ENCODE results near the gene TIGD6. TPM values are rescaled to one million over a fixed set of nuclear protein-coding genes. Genes with fewer than 3 reads are reported as not detected.

Gene TIGD6
- total and polyA plus RNA-seq, 2 donors (not counting 3 experiments of a cell fraction or from before 2014, with no cell fraction given), result 3.6 to 5.4 TPM

- H3K36me3 ChIP-seq (ENCODE audit: control insufficient read depth in 2 of 2, extremely low read depth in 1 of 2, insufficient read depth in 2 of 2, low read length in 2 of 2), result peaks cover 23 to 32% of the 10 kb centered on the region in 2 experiments
- ChIA-PET CTCF (no interaction called here), POLR2A (no interaction called here)
- H3K9me3 ChIP-seq (replicated peaks; ENCODE audit: control insufficient read depth, insufficient read depth, low read length), result no peaks in the 10 kb centered on the region
- peaks cover 17% of the 10 kb centered on the region for H3K4me1 ChIP-seq (ENCODE audit: control insufficient read depth, extremely low read depth, insufficient read depth, low read length)
- H3K79me2 ChIP-seq (ENCODE audit: control insufficient read depth, insufficient read depth, low read length), result peaks cover 5% of the 10 kb centered on the region
- intact Hi-C loops (cut with micrococcal nuclease) (no loop called here), dilution Hi-C loops (cut with MboI; ENCODE audit: extremely low pct_ligation_motif_present, low sequenced_read_pairs) (no loop called here)
- H2AFZ ChIP-seq (ENCODE audit: low read depth, low read length), result no peak overlapping the region
- FAIRE-seq (no peak), DNase-seq (ENCODE audit: low read depth, low spot score) (no peak)
- no peaks in the 10 kb centered on the region for H3K27me3 ChIP-seq (ENCODE audit: control insufficient read depth in 2 of 2, insufficient read depth in 2 of 2, low read length in 2 of 2)
- no peaks in the 10 kb centered on the region for H3K9me1 ChIP-seq (replicated peaks; ENCODE audit: control insufficient read depth, extremely low read depth, insufficient read depth, low read length)
- no peak overlapping the region for H3K4me2 ChIP-seq (ENCODE audit: insufficient read depth, low read length)
- H3K27ac ChIP-seq (ENCODE audit: insufficient read depth, low read depth, low read length), result no peak overlapping the region
- H3K4me3 ChIP-seq (replicated peaks in 1 of 3; ENCODE audit: insufficient read depth in 1 of 3, low read depth in 1 of 3, low read length in 3 of 3), result no peak overlapping the region
- BruUV-seq (replicated peaks), result no TSS peak
- no peaks in the 10 kb centered on the region for H4K20me1 ChIP-seq (replicated peaks; ENCODE audit: control insufficient read depth, extremely low read depth, insufficient read depth, low read length)
- TF ChIP-seq MYC (IDR thresholded peaks at IDR 0.05; ENCODE audit: low read depth, low read length), result no peak
- TF ChIP-seq POLR2AphosphoS5 (IDR thresholded peaks at IDR 0.05; ENCODE audit: insufficient read depth, low read depth, low read length), result no peak
- TF ChIP-seq, protein P1, sequence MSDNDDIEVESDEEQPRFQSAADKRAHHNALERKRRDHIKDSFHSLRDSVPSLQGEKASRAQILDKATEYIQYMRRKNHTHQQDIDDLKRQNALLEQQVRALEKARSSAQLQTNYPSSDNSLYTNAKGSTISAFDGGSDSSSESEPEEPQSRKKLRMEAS (IDR thresholded peaks at IDR 0.05; ENCODE audit: insufficient read depth, insufficient read length), result no peak
- no peak for TF ChIP-seq EZH2 (IDR thresholded peaks at IDR 0.05; ENCODE audit: borderline replicate concordance, low read depth, low read length, severe bottlenecking)
- TF ChIP-seq POLR2A (IDR thresholded peaks at IDR 0.05; ENCODE audit: low read depth, low read length), result no peak
- TF ChIP-seq FOS (IDR thresholded peaks at IDR 0.05; ENCODE audit: borderline replicate concordance, insufficient read depth, low read length), result no peak
- TF ChIP-seq GATA2 (IDR thresholded peaks at IDR 0.05; ENCODE audit: insufficient read depth, insufficient read length, low read depth, low read length), result no peak
- TF ChIP-seq JUN (IDR thresholded peaks at IDR 0.05; ENCODE audit: borderline replicate concordance, insufficient read depth, insufficient read length, low read depth), result no peak
- TF ChIP-seq, protein P2, sequence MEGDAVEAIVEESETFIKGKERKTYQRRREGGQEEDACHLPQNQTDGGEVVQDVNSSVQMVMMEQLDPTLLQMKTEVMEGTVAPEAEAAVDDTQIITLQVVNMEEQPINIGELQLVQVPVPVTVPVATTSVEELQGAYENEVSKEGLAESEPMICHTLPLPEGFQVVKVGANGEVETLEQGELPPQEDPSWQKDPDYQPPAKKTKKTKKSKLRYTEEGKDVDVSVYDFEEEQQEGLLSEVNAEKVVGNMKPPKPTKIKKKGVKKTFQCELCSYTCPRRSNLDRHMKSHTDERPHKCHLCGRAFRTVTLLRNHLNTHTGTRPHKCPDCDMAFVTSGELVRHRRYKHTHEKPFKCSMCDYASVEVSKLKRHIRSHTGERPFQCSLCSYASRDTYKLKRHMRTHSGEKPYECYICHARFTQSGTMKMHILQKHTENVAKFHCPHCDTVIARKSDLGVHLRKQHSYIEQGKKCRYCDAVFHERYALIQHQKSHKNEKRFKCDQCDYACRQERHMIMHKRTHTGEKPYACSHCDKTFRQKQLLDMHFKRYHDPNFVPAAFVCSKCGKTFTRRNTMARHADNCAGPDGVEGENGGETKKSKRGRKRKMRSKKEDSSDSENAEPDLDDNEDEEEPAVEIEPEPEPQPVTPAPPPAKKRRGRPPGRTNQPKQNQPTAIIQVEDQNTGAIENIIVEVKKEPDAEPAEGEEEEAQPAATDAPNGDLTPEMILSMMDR (IDR thresholded peaks at IDR 0.05; ENCODE audit: extremely low read depth in 1 of 2, insufficient read depth in 1 of 2, low read depth in 1 of 2, low read length in 2 of 2), result no peak
- no peak overlapping the region for H3K9ac ChIP-seq (replicated peaks; ENCODE audit: extremely low read depth, insufficient read depth, low read length)
Observed at GRCh38 chr5:150014456-150014855, 14.0 kb upstream of the TIGD6 start.
